GM21825 (cell line): ENCODE data around the gene SLMAP.

ENCODE experiments used
- ATAC-seq: cut with Tn5 transposase; IDR thresholded peaks from one replicate; pipeline ENCODE4 v1.9.1; 2021; ENCODE audit warnings: mild to moderate bottlenecking, moderate library complexity; ENCODE audit not compliant: unreplicated experiment

Gene SLMAP

DNA sequence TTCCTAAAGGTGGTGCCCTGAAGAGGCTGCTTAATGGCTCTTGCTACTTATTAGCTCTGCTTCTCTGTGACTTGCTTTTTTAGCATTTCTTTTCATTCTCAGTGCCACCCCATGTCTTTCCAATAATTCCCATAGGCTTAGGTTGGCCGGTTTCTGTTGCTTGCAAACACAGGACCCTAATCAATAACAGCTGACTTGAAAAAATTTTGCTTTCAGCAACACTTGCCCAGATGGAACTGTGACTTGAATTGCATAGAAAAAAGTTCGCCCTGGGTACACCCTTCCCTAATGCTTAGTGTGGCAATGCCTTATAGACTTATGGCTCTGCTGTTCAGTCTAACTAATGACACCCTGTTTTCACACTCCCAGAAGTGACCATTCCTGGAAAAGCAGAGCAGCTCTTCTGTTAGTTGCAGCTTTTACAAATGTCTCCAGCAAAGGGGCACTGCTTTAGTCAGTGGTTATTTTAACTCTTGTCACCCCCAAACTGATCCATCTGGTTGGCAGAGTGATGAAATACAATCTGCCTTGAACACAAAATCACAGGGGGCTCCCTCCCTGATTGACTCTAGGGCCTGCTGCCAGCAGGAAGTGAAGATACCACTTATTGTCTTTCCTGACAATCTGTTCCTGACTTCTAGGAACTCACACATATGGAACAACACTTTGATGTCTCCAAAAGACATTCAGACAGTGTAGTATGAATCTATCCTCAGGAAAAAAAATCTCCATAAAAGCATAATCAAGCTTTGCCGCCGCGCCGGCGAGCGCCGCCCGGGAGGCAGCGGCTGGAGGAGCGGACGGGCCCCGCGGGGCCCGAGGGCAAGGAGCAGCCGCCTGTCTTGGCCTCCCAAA lies 9.7 kb upstream of the SLMAP start:
- no peak for ATAC-seq

DNA sequence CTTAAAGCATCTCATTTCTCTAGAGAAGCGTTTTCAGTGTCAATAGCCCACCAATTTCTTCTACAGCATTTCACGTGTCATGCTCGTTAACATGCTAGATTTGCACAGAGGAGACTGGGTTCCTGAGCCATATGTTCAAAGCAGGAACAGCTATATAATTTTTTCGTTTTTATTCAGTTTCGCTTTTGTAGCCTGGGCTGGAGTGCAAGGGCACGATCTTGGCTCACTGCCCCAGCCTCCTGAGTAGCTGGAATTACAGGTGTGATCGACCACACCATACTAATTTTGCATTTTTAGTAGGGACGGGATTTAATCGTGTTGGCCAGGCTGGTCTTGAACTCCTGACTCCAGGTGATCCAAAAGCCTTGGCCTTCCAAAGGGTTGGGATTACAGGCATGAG lies 6.6 kb upstream of the SLMAP start:
- ATAC-seq: no peak

DNA sequence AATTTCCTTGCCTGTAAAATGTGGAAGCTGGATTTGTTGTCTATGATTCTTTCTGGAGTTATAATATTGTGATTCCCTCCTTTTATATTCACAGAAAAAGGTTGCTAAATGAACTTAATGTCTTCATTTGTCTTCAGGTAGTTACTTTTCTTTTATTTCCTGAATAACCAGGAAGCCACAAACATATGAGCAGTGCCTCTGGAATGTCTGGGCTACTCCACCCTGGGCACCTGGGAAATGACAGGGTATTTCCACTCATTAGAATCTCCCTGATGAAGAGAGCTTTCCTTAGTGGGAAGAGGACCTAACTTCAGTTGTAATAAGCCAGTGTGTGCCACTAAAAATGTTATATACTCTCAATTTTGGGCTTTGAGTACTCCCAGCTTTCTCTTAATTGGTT lies 3.8 kb upstream of the SLMAP start:
- no peak for ATAC-seq

DNA sequence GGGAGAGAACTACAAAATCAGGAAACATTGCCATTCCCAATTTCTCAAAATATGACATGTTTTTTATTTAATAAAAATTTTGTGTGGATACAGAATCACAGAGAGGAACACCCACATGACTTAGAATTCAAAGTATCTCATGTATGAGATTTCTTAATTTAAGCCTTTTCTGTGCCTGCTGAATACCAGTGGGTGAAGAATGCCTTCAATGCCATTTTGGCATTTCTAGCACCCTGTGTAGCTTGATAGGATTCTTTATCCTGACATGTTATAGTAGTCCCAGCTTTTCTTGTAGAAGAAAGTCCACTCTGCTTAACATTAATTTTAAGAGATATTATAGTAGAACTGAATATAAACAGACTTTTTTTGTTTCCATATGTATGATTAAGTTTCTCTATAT lies 3.1 kb upstream of the SLMAP start:
- no peak for ATAC-seq

DNA sequence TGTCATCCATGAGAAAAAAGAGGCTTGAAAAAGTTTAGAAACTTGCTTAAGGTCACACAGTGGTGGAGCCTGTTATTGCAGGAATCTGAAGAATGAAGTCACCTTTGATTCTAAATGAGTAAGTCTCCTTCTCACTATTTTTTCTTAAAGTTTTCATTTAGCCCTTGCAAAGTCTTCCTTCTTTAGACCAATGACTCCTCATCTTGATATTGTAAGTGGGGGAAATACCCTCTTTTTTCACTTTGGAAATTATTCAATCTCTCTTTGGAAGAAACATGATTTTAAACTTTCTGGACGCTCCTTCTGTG lies 787 bp upstream of the SLMAP start:
- ATAC-seq: no peak

DNA sequence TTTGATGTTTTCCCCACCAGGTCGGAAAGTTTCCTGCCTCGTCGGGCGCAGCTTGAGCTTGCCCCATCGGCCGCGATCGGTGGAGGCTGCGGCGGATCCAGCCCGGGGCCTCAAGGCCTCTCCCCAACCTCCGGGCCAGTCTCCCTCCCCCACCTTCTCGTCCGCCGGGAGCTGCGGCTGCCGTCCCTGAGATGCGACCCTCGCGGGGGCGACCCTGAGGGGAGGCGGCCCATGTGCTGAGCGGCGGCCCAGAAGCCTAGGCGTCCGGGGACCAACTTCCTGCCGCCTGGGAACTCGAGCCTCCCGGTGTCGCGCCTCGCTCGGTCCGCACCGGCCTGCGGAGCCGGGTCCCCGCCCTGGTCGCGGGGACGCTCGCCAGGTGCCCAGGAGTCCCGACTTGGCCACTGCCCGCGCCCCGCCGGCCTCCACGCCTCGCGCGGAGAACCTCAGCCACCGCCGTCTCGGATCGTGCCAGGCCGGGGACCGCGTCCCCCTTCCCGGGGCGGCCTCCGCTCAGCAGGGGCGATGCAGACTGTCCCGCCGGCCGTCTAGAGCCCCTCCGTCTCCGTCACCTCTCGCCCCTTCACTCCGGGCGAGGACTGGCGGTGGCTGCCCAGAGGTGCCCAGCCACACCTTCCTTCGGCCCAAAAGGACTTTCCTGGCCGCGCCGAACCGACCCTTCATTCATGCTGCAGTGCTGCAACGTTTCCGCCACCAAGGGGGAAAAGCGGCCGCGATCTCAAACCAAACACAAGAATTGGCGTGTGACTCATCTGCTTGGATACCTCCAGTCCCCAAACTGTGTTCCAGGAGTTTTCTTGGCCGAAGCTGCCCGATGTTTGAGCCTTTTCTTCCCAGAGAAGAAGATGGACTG lies 656 bp downstream of the SLMAP start:
- ATAC-seq: peak; percentile 23

DNA sequence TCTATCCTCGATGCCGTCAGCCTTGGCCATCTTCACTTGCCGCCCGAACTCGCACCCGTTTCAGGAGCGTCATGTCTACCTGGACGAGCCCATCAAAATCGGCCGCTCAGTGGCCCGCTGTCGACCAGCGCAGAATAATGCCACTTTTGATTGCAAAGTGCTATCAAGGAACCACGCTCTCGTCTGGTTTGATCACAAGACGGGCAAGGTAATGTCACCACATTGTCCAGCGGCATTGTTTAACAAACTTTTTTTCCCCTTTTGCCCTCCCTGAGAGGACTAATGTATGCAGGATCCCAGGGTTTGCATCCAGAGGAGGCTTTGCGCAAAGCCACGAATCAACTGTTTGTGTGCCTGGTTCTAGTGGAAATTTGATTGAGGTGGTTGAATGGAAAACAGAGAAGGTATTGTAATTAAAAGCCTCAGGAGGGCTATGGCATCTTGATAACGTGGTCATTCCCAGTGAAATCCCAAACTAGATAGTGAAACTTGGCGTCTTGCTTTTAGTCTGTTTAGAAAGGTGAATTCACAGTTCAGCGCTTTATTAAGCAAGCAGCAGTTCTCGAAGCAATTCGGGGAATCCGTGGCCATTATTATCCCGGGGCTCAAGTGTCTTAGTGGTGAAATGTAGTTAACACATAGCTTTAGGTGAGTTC lies 1.7 kb downstream of the SLMAP start:
- no peak for ATAC-seq

DNA sequence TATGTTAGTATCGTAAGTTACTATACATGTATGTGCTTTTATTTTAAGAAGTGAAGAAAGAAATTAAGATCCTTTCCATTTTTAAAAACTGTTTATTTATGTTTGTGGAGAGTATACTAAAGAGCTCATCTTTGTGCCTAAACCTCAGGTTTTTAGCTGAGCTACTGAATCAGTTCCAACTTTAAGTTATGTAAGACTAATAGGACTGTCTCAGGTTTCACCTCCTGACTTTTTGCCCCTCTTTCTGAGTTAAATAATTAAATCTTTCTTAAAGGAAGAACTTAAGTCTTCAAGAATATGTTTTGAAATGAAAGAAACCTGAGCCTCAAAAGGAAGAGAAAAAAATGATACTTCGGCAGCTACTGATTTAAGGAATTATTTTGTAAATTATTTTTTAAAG lies 2.6 kb downstream of the SLMAP start:
- no peak for ATAC-seq

DNA sequence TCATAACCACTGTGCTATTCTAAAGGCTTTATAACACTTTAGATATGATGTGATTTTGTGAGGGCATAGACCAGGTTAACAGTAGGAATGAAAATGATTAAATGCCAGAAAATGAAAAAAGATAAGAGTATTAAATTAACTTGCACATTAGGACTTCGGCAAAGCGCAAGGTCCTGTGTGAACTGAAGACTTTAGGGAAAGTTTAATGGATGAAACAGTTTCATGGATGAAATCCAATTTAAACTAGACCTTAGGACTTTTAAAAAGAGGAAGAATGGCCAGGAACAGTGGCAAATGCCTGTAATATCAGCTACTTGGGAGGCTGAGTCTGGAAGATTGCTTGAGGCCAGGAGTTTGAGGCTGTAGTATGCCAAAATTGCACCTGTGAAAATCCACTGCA lies 8.7 kb downstream of the SLMAP start:
- ATAC-seq: no peak

DNA sequence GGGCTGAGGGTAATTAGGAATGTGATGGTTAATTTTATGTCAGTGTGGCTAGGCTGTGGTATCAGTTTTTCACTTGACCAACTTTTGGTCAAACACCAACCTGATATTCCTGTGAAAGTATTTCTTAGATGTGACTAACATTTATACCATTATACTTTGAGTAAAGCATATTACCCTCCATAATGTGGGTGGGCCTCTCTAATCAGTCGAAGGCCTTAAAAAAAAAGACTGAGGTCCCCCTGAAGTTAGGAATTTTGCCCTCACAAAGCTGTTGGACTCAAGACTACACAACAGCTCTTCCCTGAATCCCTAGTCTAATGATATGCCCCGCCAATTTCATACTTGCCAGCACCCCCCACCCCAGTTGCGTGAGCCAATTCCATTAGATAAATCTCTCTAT lies 12.5 kb downstream of the SLMAP start:
- ATAC-seq: no peak

DNA sequence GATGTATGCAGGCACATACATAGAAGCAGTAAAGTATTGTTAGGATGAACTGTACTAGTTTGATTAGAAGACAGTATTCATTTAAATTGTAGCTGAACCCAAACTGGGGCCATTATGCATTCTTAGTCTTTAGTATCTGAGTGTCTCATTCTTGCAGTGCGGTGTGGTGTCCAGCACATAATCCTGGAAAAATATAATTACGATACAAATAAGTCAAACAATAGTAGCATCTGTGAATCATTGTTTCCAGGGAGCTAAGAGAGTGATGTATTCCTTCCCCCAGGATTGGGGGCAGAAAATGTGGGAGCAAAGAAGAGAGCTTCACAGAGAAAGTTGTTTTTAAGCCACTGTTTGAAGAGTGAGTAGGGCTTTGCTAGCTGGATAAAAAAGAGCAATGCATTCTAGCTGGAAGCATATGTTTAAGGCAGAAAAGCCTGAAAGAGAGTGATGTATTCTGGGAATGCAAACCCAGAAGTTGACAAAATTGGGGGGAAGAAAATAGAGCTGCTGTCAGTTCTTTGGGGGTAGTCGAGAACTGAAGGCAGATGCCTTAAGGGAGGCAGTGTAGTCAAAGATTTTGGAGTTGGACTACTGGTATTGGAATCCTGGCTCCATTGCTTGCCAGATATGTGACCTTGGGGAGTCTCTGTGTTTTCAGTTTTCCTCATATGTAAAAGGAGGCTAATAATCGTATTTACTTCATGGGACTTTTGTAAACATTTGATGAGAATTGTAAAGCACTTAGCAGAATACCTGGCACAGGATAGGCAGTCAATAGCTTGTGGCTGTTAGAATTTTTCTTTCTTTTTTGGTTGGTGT lies 14.1 kb downstream of the SLMAP start:
- ATAC-seq: no peak

DNA sequence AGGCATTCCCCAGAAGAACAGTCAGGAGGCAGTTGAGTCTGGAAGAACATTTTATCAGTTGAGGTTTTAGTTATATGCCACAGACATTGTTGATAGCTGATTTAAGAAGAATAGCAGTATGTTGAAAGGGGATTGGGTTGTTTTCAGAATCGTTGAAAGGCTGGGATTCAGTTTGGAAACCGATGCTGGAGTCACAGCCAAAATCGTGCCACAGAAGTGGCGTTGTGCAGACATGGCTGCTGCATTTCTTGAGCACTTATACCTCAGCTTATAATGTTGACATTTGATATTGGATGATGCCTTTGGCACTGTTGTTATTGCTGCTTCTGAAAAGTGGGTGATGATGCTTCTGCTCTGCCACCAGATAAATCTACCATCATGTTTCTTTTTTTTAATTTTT lies 16.1 kb downstream of the SLMAP start:
- ATAC-seq: no peak

DNA sequence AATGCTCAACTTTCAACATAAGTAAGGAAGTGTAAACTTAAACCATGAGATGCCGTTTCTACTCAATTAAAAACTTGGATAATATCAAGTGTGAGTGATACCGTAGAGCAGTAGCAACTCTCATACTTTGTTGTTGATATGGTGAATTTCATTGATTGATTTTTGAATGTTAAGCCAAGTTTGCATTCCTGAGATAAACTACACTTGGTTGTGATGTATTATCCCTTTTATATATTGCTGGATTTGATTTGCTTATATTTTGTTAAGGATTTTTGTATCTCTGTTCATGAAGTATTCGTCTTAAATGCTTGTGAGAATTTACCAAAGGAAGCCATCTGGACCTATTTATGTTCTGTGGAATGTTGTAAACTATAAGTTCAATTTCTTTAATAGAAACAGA lies 21.7 kb downstream of the SLMAP start:
- ATAC-seq: no peak

DNA sequence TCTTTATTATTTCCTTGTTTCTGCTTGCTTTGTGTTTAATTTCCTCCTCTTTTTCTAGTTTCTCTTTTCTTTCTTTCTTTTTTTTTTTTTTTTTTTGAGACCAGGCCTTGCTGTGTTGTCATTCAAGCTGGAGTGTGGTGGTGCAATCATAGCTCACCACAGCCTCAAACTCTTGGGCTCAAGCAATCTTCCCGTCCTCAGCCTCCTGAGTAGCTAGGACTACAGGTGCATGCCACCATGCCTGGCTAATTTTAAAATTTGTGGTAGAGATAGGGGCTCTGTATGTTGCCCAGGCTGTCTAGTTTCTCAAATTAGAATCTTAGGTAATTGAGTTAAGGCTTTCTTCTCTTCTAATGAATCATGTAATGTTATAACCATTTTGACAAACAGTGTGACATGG lies 22.4 kb downstream of the SLMAP start:
- no peak for ATAC-seq

DNA sequence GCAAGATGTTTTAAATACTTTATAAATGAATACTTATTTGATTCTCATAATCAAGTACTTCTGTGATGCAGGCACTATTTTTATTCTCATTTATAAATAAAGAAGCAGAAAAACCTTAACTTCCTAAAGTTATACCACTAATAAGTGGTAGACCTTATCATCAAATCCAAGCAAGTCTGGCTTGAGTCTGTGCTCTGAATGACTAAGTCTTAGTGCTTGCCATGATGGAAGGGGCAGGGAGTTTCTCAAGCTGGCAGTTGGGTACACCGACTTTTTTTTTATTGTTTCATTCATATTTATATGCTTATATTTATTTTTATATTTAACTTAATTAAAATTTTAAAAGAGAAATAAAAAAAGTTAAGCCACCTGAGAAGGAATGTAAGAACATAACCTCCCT lies 23.6 kb downstream of the SLMAP start:
- no peak for ATAC-seq

DNA sequence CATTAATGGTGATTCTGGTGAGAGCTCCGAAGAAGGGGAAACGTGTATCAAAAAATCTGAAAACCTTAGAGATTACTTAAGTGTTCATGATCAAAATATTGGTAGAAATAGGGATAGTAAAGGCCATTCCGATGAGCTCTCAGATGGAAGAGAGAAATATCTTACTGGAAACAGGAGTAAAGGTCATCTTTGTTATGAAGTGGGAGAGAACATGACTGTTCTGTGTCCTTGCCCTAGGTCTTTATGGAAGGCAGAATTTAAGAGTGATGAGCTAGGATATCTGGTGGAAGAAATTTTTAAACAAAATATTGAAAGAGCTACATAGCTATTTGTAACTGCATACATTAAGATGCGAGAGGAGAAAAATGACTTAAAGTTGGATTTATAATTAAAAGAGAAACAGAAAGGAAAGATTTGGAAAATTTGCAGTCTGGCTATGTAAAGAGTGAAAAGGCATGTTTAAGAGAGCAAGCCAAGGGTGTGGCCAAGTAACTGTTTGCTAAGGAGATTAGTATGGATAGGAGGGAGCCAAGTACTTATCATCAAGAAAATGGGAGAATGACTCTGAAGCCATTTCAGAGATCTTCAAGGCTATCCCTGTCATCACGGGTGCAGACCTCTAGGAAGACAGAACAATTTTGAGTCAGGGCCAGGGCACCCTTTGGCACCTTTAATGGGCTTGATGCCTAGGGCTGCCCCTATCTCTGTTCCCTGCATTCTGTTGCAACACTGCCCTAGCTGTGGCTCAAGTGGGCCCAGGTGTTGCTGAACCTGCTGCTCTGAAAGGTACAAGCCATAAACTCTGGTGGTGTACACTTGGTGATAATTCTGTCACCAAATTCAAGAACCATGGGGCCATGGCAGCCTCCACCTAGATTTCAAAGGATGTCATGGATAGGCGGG lies 27.3 kb downstream of the SLMAP start:
- ATAC-seq: no peak

DNA sequence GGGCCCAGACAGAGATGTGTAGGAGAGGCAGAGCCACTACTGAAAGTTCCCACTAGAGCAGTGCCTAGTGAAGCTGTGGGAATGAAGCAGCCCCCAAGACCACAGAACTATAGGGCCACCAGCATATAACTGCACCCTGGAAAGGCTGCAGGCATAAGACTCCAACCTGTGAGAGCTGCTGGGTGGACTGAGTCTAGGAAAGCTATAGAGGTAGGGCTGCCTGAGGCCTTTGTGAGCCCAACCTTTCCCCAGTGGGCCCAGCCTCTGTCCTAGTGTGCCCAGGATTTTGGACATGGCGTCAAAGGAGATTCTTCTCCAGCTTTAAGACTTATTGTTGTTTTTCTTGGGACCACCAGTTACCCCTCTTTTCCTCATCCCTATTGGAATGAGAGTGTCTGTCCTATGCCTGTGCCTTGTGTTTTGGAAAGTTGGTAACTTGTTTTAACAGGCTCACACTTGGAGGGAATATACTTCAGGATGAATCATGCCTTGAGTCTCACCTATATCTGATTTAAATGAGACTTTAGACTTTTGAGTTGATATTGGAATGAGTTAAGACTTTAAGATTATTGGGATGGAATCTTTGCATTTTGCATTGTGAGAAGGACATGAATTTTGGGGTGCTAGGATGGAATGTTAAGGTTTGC lies 28.1 kb downstream of the SLMAP start:
- no peak for ATAC-seq

DNA sequence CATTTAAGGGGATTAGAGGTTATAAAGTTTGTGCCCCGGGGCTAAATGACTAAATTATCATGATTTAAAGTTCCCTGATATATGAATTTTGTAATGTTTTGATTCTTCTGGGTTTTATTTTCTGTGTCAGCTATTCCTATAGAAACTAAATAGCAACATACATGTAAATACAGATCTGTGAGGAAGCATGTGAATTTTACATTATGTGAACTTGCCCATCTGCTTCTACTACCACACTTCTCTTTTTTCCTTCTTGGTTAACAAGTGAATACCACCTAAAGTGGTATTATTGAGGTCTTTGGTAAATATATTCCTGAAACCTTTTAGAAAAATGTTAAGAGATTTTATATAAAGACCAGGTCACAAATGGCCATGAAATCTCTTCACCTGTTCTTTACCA lies 29.3 kb downstream of the SLMAP start:
- ATAC-seq: no peak

DNA sequence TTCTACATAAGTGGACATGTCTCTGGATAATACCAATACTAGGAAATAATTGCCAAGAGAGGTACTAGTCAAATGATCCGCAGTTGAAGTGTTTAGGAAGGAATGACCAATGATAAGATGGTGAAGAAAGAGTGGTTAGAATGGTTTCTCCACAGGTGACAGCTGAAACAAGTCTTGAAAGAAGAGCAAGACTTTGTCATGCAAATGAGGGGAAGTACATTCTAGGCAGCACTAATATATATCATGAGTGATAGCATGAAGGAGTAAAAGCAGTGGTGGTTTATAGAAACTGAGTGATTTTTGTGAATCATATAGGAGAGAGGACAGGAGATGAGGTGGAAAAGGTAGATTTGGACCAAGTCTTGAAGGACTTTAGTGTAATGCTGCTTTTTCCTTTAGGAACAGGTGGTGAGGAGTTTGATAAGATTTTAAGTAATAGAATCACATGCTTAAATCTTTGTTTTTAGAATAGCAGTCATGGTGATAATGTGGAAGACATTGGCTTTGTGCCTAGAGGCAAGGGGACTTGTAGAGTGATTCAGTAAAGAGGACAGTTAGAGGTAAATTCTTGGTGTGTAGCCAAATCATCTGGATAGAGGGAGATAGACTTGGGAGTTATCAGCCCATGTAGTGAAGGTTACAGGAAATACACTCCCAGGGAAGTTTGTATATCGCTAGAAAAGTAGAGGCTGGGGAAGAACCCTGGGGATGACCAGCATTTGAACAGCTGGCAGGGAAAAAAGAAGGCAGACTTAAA lies 31.9 kb downstream of the SLMAP start:
- ATAC-seq: peak; percentile 91
